GM23338 (cell line): ENCODE data around the gene MAMDC2. TPM values are rescaled to one million over a fixed set of nuclear protein-coding genes. Genes with fewer than 3 reads are reported as not detected.

ENCODE experiments used
- ATAC-seq: fragments of 200-7000 bp; cut with Tn5 transposase; 3 replicates; pipeline ENCODE4 v1.9.1; 2020
- DNase-seq: peaks from one replicate; pipeline ENCODE4 v3.0.0-alpha.2; 2015; ENCODE audit warnings: low spot score
- H2AFZ ChIP-seq: fragments of 200-600 bp; sonication (generic); 2 replicates; pipeline ENCODE4 v1.8.0; 2016; ENCODE audit warnings: antibody characterized with exemption, mild to moderate bottlenecking, moderate library complexity
- H3F3A ChIP-seq: fragments of 200-600 bp; sonication (generic); replicated peaks from 2 replicates; pipeline ENCODE4 v1.8.0; 2017; ENCODE audit warnings: antibody characterized with exemption, mixed run types, low read depth
- H3K27ac ChIP-seq: fragments of 200-600 bp; sonication (generic); 2 replicates; pipeline ENCODE4 v1.6.1; 2016; ENCODE audit warnings: low read depth
- H3K27me3 ChIP-seq: fragments of 200-600 bp; sonication (generic); 2 replicates; pipeline ENCODE4 v1.8.0; 2016; ENCODE audit warnings: mild to moderate bottlenecking, mixed run types, moderate library complexity; ENCODE audit not compliant: insufficient read depth
- H3K36me3 ChIP-seq: fragments of 200-600 bp; sonication (generic); 2 replicates; pipeline ENCODE4 v1.8.0; 2016; ENCODE audit warnings: mild to moderate bottlenecking; ENCODE audit not compliant: insufficient read depth
- H3K4me1 ChIP-seq: fragments of 200-600 bp; sonication (generic); 2 replicates; pipeline ENCODE4 v1.8.0; 2016; ENCODE audit warnings: mild to moderate bottlenecking, moderate library complexity; ENCODE audit not compliant: insufficient read depth
- H3K4me2 ChIP-seq: fragments of 200-600 bp; sonication (generic); 2 replicates; pipeline ENCODE4 v1.7.1; 2017; ENCODE audit warnings: mixed run types
- H3K4me3 ChIP-seq: fragments of 200-600 bp; sonication (generic); 2 replicates; pipeline ENCODE4 v1.6.1; 2016; ENCODE audit warnings: mixed run types
- H3K79me2 ChIP-seq: fragments of 200-600 bp; sonication (generic); replicated peaks from 2 replicates; pipeline ENCODE4 v1.8.0; 2017; ENCODE audit warnings: mild to moderate bottlenecking; ENCODE audit not compliant: insufficient read depth
- H3K9me2 ChIP-seq: fragments of 200-600 bp; sonication (generic); 2 replicates; pipeline ENCODE4 v1.8.0; 2017; ENCODE audit not compliant: insufficient read depth
- H4K20me1 ChIP-seq: fragments of 200-600 bp; sonication (generic); replicated peaks from 2 replicates; pipeline ENCODE4 v1.8.0; 2017; ENCODE audit warnings: mild to moderate bottlenecking; ENCODE audit not compliant: insufficient read depth
- H3K27ac Mint-ChIP-seq: 2 replicates; pipeline ENCODE4 v1.8.0; 2020; ENCODE audit warnings: inconsistent platforms, mild to moderate bottlenecking, moderate library complexity, mixed read lengths
- H3K27me3 Mint-ChIP-seq: 3 replicates; pipeline ENCODE4 v1.8.0; 2022; ENCODE audit warnings: low read depth, mild to moderate bottlenecking, moderate library complexity, mixed read lengths, inconsistent platforms; ENCODE audit not compliant: insufficient read depth, poor library complexity
- H3K36me3 Mint-ChIP-seq: 3 replicates; pipeline ENCODE4 v1.8.0; 2021; ENCODE audit warnings: low read depth, mild to moderate bottlenecking, inconsistent platforms, moderate library complexity, mixed read lengths
- H3K4me1 Mint-ChIP-seq: 3 replicates; pipeline ENCODE4 v1.8.0; 2020; ENCODE audit warnings: mild to moderate bottlenecking, inconsistent platforms, mixed read lengths
- H3K4me3 Mint-ChIP-seq: 3 replicates; pipeline ENCODE4 v1.8.0; 2021; ENCODE audit warnings: moderate library complexity, mild to moderate bottlenecking, inconsistent platforms, mixed read lengths
- H3K9me3 Mint-ChIP-seq: 3 replicates; pipeline ENCODE4 v1.8.0; 2020; ENCODE audit warnings: moderate library complexity, mild to moderate bottlenecking, inconsistent platforms, mixed read lengths
- CREB1 ChIP-seq: fragments of 250-450 bp; sonication (Bioruptor Pico); IDR thresholded peaks from 2 replicates; pipeline ENCODE4 v1.5.0; 2020; ENCODE audit warnings: low read depth, mild to moderate bottlenecking, moderate library complexity
- CTCF ChIP-seq, 2 experiments: fragments of 200-600 bp in 1 of 2; sonication (generic) in 1 of 2; conservative IDR thresholded peaks; 2 replicates each; pipeline versions ENCODE4 v1.5.1 to v1.6.1; 2016 to 2017; ENCODE audit warnings: antibody characterized with exemption in 2 of 2, low read depth in 2 of 2, mild to moderate bottlenecking in 2 of 2, moderate library complexity in 1 of 2
- ETS1 ChIP-seq: IDR thresholded peaks from 2 replicates; pipeline ENCODE4 v1.6.1; 2016; ENCODE audit warnings: antibody characterized with exemption
- EZH2 ChIP-seq: fragments of 200-600 bp; sonication (generic); IDR thresholded peaks from one replicate; pipeline ENCODE4 v1.8.0; 2017; ENCODE audit warnings: antibody characterized with exemption, mild to moderate bottlenecking, low read depth; ENCODE audit not compliant: unreplicated experiment
- EZH2phosphoT487 ChIP-seq: fragments of 200-600 bp; sonication (generic); IDR thresholded peaks from one replicate; pipeline ENCODE4 v1.8.1; 2018; ENCODE audit warnings: antibody characterized with exemption; ENCODE audit not compliant: unreplicated experiment
- JUNB ChIP-seq: IDR thresholded peaks from one replicate; pipeline ENCODE4 v1.6.1; 2016; ENCODE audit warnings: antibody characterized with exemption; ENCODE audit not compliant: unreplicated experiment
- NANOG ChIP-seq: IDR thresholded peaks from 2 replicates; pipeline ENCODE4 v1.6.1; 2016; ENCODE audit warnings: antibody characterized with exemption, borderline replicate concordance
- POLR2AphosphoS5 ChIP-seq: IDR thresholded peaks from 2 replicates; pipeline ENCODE4 v1.6.1; 2016; ENCODE audit warnings: antibody characterized with exemption, low read depth
- REST ChIP-seq: IDR thresholded peaks from one replicate; pipeline ENCODE4 v1.6.1; 2018; ENCODE audit warnings: antibody characterized with exemption; ENCODE audit not compliant: unreplicated experiment
- STAT1 ChIP-seq: IDR thresholded peaks from one replicate; pipeline ENCODE4 v1.6.1; 2016; ENCODE audit warnings: antibody characterized with exemption; ENCODE audit not compliant: unreplicated experiment
- ZNF114 ChIP-seq: fragments of 250-450 bp; sonication (Bioruptor Pico); IDR thresholded peaks from 2 replicates; pipeline ENCODE4 v1.5.0; 2020; ENCODE audit warnings: mild to moderate bottlenecking, moderate library complexity
- ZNF331 ChIP-seq: fragments of 250-450 bp; sonication (Bioruptor Pico); IDR thresholded peaks from 2 replicates; pipeline ENCODE4 v1.5.0; 2020; ENCODE audit warnings: low read depth, mild to moderate bottlenecking, moderate library complexity
- ZNF462 ChIP-seq: fragments of 250-450 bp; sonication (Bioruptor Pico); IDR thresholded peaks from 2 replicates; pipeline ENCODE4 v1.5.0; 2020; ENCODE audit warnings: mild to moderate bottlenecking, moderate library complexity
- polyA plus RNA-seq: library from polyadenylated mRNA; unstranded; fragments of >200 nt; fragmentation: Nextera tagmentation; extraction: Ambion mirVana; gene quantifications from 2 replicates; pipeline ENCODE4 v1.2.1, GENCODE V29; 2016
- total RNA-seq: library from RNA; depleted of rRNA; stranded (reverse); fragments of >200 nt; shearing (Covaris generic); gene quantifications from 2 replicates; pipeline ENCODE4 v1.2.3, GENCODE V29; 2014

MAMDC2 gene
- total and polyA plus RNA-seq, 2 experiments from 2014 or later = 7.7 to 19.6 TPM

GRCh38 chr9:70108181-70108580 lies 64.5 kb downstream of the MAMDC2 start:
- H3K36me3 Mint-ChIP-seq = peaks cover 6% of the 10 kb centered on the region; the same call in 1 of the 3 replicates
- peaks cover 9% of the 10 kb centered on the region for H3K4me1 Mint-ChIP-seq
- ATAC-seq (no peak), DNase-seq (no peak)
- Histone ChIP-seq H3K27me3 (no peaks in the 10 kb centered on the region), H4K20me1 (no peaks in the 10 kb centered on the region), H3F3A (no peaks in the 10 kb centered on the region), H2AFZ (no peak overlapping the region), H3K27ac (no peak overlapping the region), H3K4me3 (no peak overlapping the region), H3K4me1 (peaks cover 8% of the 10 kb centered on the region), H3K36me3 (no peaks in the 10 kb centered on the region), H3K9me2 (peaks cover 6% of the 10 kb centered on the region; the same call in 1 of the 2 replicates), H3K4me2 (no peak overlapping the region), H3K79me2 (no peaks in the 10 kb centered on the region)
- TF ChIP-seq REST (no peak), CTCF (conservative IDR thresholded peaks at IDR 0.05; ENCODE audit: low read depth in 2 of 2) (no peak), STAT1 (no peak), ETS1 (no peak), ZNF114 (CRISPR knock-in tag) (no peak), ZNF331 (CRISPR knock-in tag) (no peak), EZH2phosphoT487 (no peak), JUNB (no peak), CREB1 (CRISPR knock-in tag) (no peak), EZH2 (no peak), ZNF462 (CRISPR knock-in tag) (no peak), POLR2AphosphoS5 (no peak), NANOG (no peak)
- H3K4me3 Mint-ChIP-seq = no peak overlapping the region
- H3K27ac Mint-ChIP-seq = no peak overlapping the region
- peaks cover 6% of the 10 kb centered on the region for H3K27me3 Mint-ChIP-seq
- H3K9me3 Mint-ChIP-seq = no peaks in the 10 kb centered on the region
